GM19372 (cell line): Measurements from ENCODE around the gene AAGAB.
"Not testable (repeated sequence)": the region's sequence is repeated elsewhere in the genome, so short reads cannot be mapped to it uniquely, and the experiment has no call there.

Source experiments
- ATAC-seq: cut with Tn5 transposase; IDR thresholded peaks from one replicate; pipeline ENCODE4 v1.9.1; 2021; ENCODE audit warnings: mild to moderate bottlenecking, low read depth, moderate library complexity; ENCODE audit not compliant: unreplicated experiment

The AAGAB gene

GRCh38 chr15:67254238-67255175, at the start of gene AAGAB, which contains the start of gene IQCH:
Gene AAGAB, minus strand, starts transcription at chr15:67254661. Its CDS starts 30 bp downstream, at chr15:67254631.
Gene IQCH, plus strand, starts transcription at chr15:67254786. Its CDS starts 111 bp downstream, at chr15:67254897.
- peak; percentile 94 for ATAC-seq

- no peak for ATAC-seq
These were observed 49.3 kb upstream of the AAGAB start for GRCh38 chr15:67303490-67304363.

GRCh38 chr15:67300266-67301025, 46.0 kb upstream of the AAGAB start:
- no peak for ATAC-seq

GRCh38 chr15:67296684-67297083, 42.2 kb upstream of the AAGAB start:
- ATAC-seq, result no peak

- ATAC-seq, result no peak
These were observed 41.7 kb upstream of the AAGAB start for GRCh38 chr15:67296188-67296587.

GRCh38 chr15:67290319-67290718, 35.9 kb upstream of the AAGAB start:
- no peak for ATAC-seq

GRCh38 chr15:67286400-67286799, 31.9 kb upstream of the AAGAB start:
- not testable (repeated sequence) for ATAC-seq

- not testable (repeated sequence) for ATAC-seq
These were observed 31.2 kb upstream of the AAGAB start for GRCh38 chr15:67285625-67286024.

- no peak for ATAC-seq
These were observed 27.3 kb upstream of the AAGAB start for GRCh38 chr15:67281714-67282113.

GRCh38 chr15:67280217-67280616, 25.8 kb upstream of the AAGAB start:
- ATAC-seq, result no peak

GRCh38 chr15:67276666-67277065, 22.2 kb upstream of the AAGAB start:
- ATAC-seq, result no peak

- no peak for ATAC-seq
These were observed 19.8 kb upstream of the AAGAB start for GRCh38 chr15:67274236-67274635.

GRCh38 chr15:67267951-67268941, 13.8 kb upstream of the AAGAB start:
- no peak for ATAC-seq

GRCh38 chr15:67267440-67267839, 13.0 kb upstream of the AAGAB start:
- ATAC-seq, result no peak

GRCh38 chr15:67266870-67267269, 12.4 kb upstream of the AAGAB start:
- no peak for ATAC-seq

GRCh38 chr15:67259806-67260205, 5.3 kb upstream of the AAGAB start:
- no peak for ATAC-seq

GRCh38 chr15:67259379-67259778, 4.9 kb upstream of the AAGAB start:
- no peak for ATAC-seq

- ATAC-seq, result not testable (repeated sequence)
These were observed 4.0 kb upstream of the AAGAB start for GRCh38 chr15:67258412-67258811.

GRCh38 chr15:67256051-67256450, 1.6 kb upstream of the AAGAB start:
- no peak for ATAC-seq
